OCI-LY3 (cell line): Measurements from ENCODE around the gene DTX3L.

Source experiments
- H2AFZ ChIP-seq: fragments of 200-600, 300-600 bp; shearing (Covaris generic); 2 replicates; pipeline ENCODE4 v1.6.0; 2014; ENCODE audit warnings: antibody characterized with exemption, low read depth, low read length
- H3K27ac ChIP-seq: fragments of 200-600, 300-600 bp; sonication (generic); 2 replicates; pipeline ENCODE4 v1.5.1; 2014; ENCODE audit warnings: mild to moderate bottlenecking, low read length, moderate library complexity, mixed read lengths
- H3K27me3 ChIP-seq: fragments of 200-600, 300-600 bp; sonication (generic); 2 replicates; pipeline ENCODE4 v1.6.1; 2014; ENCODE audit warnings: low read depth, low read length, mixed read lengths
- H3K36me3 ChIP-seq: fragments of 200-600, 300-600 bp; sonication (generic); replicated peaks from 2 replicates; pipeline ENCODE3; 2014; ENCODE audit warnings: low read depth, low read length, mixed read lengths
- H3K4me1 ChIP-seq: fragments of 300-600, 200-600 bp; sonication (generic); 2 replicates; pipeline ENCODE4 v1.6.1; 2014; ENCODE audit warnings: low read length, mixed read lengths
- H3K4me2 ChIP-seq: fragments of 200-600, 300-600 bp; sonication (generic); 2 replicates; pipeline ENCODE4 v1.6.1; 2014; ENCODE audit warnings: low read length, mixed read lengths
- H3K4me3 ChIP-seq: fragments of 300-600, 200-600 bp; sonication (generic); 2 replicates; pipeline ENCODE4 v1.5.1; 2014; ENCODE audit warnings: antibody characterized with exemption, mild to moderate bottlenecking, low read length, moderate library complexity
- H3K79me2 ChIP-seq: fragments of 300-600, 200-600 bp; shearing (Covaris generic); 2 replicates; pipeline ENCODE4 v1.6.1; 2014; ENCODE audit warnings: mild to moderate bottlenecking, low read length, mixed read lengths
- H3K9ac ChIP-seq: fragments of 300-600, 200-600 bp; shearing (Covaris generic); 2 replicates; pipeline ENCODE4 v1.6.0; 2014; ENCODE audit warnings: mild to moderate bottlenecking, low read length, moderate library complexity
- H3K9me3 ChIP-seq: fragments of 200-600, 300-600 bp; shearing (Covaris generic); 2 replicates; pipeline ENCODE4 v1.6.1; 2014; ENCODE audit warnings: low read length, mixed read lengths; ENCODE audit not compliant: insufficient read depth
- H4K20me1 ChIP-seq: fragments of 200-600, 300-600 bp; sonication (generic); 2 replicates; pipeline ENCODE4 v1.6.1; 2016; ENCODE audit warnings: low read length, mixed read lengths; ENCODE audit not compliant: insufficient read depth
- EZH2phosphoT487 ChIP-seq: fragments of 200-600 bp; shearing (Covaris generic); IDR thresholded peaks from 2 replicates; pipeline ENCODE4 v1.6.1; 2018; ENCODE audit warnings: antibody characterized with exemption, mixed run types, low read depth
- TF ChIP-seq, protein P1 (sequence below): fragments of 200-600, 300-600 bp; sonication (generic); IDR thresholded peaks from 2 replicates; pipeline ENCODE4 v1.5.1; 2014; ENCODE audit warnings: antibody characterized with exemption, low read length, low read depth

DTX3L gene

DNA sequence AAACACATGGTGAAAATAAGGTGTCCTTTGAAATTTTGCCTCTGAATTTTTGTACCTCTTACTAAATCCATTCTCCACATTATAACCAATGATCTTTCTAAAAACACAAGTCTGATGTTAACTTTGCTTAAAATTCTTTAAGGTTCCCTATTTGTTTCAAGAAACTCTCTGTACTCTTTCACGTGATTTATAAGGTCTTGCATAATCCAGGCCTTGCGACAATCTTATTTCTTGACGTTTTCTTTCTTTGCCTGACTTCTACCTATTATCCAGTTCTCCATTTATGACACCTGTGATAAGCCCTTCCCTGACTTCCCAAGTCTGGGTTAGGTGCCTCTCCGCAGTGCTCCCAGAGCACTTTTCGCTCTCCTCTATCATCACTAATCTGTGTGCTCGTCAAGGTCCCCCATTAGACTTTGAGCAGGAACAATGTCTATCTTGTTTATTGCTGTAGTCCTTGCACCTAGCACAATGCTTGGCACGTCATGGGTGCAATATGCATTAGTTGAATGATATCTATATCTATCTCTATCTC is 25.1 kb upstream of the DTX3L start:
- Histone ChIP-seq H3K79me2 (no peaks in the 10 kb centered on the region), H3K4me1 (peaks cover 9% of the 10 kb centered on the region), H3K9me3 (no peaks in the 10 kb centered on the region), H3K27ac (no peak overlapping the region), H3K4me3 (no peak overlapping the region), H3K4me2 (no peak overlapping the region), H3K27me3 (no peaks in the 10 kb centered on the region), H3K36me3 (peaks cover 45% of the 10 kb centered on the region), H4K20me1 (no peaks in the 10 kb centered on the region; the same call in 1 of the 2 replicates), H3K9ac (no peak overlapping the region), H2AFZ (no peak overlapping the region)
- no peak for TF ChIP-seq EZH2phosphoT487
- TF ChIP-seq, protein P1, sequence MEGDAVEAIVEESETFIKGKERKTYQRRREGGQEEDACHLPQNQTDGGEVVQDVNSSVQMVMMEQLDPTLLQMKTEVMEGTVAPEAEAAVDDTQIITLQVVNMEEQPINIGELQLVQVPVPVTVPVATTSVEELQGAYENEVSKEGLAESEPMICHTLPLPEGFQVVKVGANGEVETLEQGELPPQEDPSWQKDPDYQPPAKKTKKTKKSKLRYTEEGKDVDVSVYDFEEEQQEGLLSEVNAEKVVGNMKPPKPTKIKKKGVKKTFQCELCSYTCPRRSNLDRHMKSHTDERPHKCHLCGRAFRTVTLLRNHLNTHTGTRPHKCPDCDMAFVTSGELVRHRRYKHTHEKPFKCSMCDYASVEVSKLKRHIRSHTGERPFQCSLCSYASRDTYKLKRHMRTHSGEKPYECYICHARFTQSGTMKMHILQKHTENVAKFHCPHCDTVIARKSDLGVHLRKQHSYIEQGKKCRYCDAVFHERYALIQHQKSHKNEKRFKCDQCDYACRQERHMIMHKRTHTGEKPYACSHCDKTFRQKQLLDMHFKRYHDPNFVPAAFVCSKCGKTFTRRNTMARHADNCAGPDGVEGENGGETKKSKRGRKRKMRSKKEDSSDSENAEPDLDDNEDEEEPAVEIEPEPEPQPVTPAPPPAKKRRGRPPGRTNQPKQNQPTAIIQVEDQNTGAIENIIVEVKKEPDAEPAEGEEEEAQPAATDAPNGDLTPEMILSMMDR: no peak

DNA sequence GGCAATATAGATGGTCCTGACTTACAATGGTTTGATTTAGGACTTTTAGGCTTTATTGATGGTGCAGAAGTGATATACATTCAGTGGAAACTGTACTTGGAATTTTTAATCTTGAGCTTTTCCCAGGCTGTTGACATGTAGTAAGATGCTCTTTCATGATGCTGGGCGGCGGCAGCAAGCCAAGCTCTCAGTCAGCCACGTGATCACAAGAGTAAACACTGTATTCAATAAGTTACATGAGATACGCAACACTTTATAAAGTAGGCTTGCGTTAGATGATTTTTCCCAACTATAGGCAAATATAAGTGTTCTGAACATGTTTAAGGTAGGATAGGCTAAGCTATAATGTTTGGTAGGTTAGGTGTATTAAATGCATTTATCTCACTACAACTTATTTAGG is 18.0 kb upstream of the DTX3L start:
- Histone ChIP-seq H3K36me3 (peaks cover 53% of the 10 kb centered on the region), H3K79me2 (no peaks in the 10 kb centered on the region), H2AFZ (no peak overlapping the region), H3K9me3 (no peaks in the 10 kb centered on the region), H3K27ac (no peak overlapping the region), H3K4me1 (no peaks in the 10 kb centered on the region), H3K4me2 (no peak overlapping the region), H4K20me1 (no peaks in the 10 kb centered on the region), H3K27me3 (no peaks in the 10 kb centered on the region), H3K4me3 (no peak overlapping the region), H3K9ac (no peak overlapping the region)
- TF ChIP-seq, protein P1: no peak
- TF ChIP-seq EZH2phosphoT487: no peak

DNA sequence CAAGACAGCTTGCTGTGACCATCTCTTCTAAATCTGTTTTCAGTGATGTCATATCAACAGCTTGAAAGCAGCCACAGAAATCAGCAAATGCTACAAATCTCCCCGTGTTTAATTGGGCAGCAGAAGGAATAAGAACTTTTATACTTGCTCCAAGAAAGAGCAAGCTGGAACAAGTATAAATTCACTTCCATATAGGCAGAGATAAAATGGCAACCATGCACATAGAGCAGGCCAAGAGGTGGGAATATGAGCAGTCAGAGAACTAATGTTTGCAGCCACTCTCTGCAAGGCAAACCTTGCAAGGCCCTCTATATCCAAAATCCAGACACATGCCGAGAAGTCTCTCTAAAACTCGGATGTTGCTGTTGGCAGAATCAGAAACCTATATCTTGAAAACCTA is 16.1 kb upstream of the DTX3L start:
- Histone ChIP-seq H2AFZ (no peak overlapping the region), H3K27me3 (no peaks in the 10 kb centered on the region), H3K9me3 (no peaks in the 10 kb centered on the region), H3K79me2 (no peaks in the 10 kb centered on the region), H3K4me1 (no peaks in the 10 kb centered on the region), H3K4me2 (no peak overlapping the region), H3K36me3 (peaks cover 67% of the 10 kb centered on the region), H3K27ac (no peak overlapping the region), H3K4me3 (no peak overlapping the region), H4K20me1 (no peaks in the 10 kb centered on the region), H3K9ac (no peak overlapping the region)
- TF ChIP-seq, protein P1: no peak
- no peak for TF ChIP-seq EZH2phosphoT487

DNA sequence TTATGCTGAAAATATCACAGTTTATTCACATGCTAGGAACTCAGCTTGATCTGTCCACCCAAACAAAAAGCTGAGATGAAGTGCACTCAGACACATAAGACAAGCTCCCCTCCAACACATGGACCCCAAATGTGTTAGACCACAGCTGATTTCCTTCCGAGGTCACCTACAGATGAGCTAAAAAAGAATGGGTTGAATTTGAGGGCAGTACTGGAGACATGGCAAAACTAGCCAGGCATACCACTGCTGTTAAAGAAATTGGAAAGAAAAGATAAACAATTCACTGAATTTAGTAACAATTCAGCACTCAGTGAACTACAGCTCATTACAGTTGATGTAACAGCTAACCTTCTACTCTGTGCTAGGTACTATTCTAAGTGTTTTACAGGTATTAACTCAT is 15.5 kb upstream of the DTX3L start:
- Histone ChIP-seq H3K4me2 (no peak overlapping the region), H3K27ac (no peak overlapping the region), H3K9me3 (no peaks in the 10 kb centered on the region), H3K27me3 (no peaks in the 10 kb centered on the region), H4K20me1 (no peaks in the 10 kb centered on the region), H3K4me3 (no peak overlapping the region), H3K36me3 (peaks cover 72% of the 10 kb centered on the region), H2AFZ (no peak overlapping the region), H3K4me1 (no peaks in the 10 kb centered on the region), H3K79me2 (no peaks in the 10 kb centered on the region), H3K9ac (no peak overlapping the region)
- no peak for TF ChIP-seq EZH2phosphoT487
- TF ChIP-seq, protein P1: no peak
